A673 (cell line): Measurements from ENCODE around the gene MMP24. TPM values are rescaled to one million over a fixed set of nuclear protein-coding genes. Genes with fewer than 3 reads are reported as not detected.

Source experiments
- BruUV-seq: library from RNA; stranded (reverse); fragments of 400-500 nt; replicated peaks from 2 replicates; lab custom pipeline; 2021; lab: Mats Ljungman, UMichigan
- CTCF ChIA-PET: fragments of 300-600 bp; sonication (Branson Sonifier 250); formaldehyde crosslinking; loops from one replicate; lab custom pipeline; 2022; ENCODE audit warnings: antibody characterized with exemption; lab: Charles Lee
- POLR2A ChIA-PET: fragments of 300-600 bp; sonication (Branson Sonifier 250); formaldehyde crosslinking; loops from one replicate; lab custom pipeline; 2022; ENCODE audit warnings: antibody characterized with exemption; ENCODE audit not compliant: low non-redundant PET; lab: Charles Lee
- DNase-seq: peaks from one replicate; pipeline ENCODE4 v3.0.0-alpha.2; 2015; ENCODE audit warnings: low spot score
- H3K27ac ChIP-seq: fragments of 200-600 bp; sonication (generic); 2 replicates; pipeline ENCODE4 v1.5.1; 2016; ENCODE audit warnings: mixed run types, low read depth, mild to moderate bottlenecking, mixed read lengths, antibody characterized with exemption, low read length; ENCODE audit not compliant: poor library complexity, severe bottlenecking
- H3K27me3 ChIP-seq: fragments of 200-600 bp; sonication (generic); replicated peaks from 2 replicates; pipeline ENCODE4 v1.6.1; 2017; ENCODE audit warnings: mixed run types, low read depth, mild to moderate bottlenecking, mixed read lengths, antibody characterized with exemption, low read length; ENCODE audit not compliant: insufficient read depth, poor library complexity
- H3K36me3 ChIP-seq: fragments of 200-600 bp; sonication (generic); 2 replicates; pipeline ENCODE4 v1.6.1; 2016; ENCODE audit warnings: mixed run types, mild to moderate bottlenecking, mixed read lengths, antibody characterized with exemption, low read length; ENCODE audit not compliant: insufficient read depth, poor library complexity, severe bottlenecking
- H3K4me1 ChIP-seq: fragments of 200-600 bp; sonication (generic); 2 replicates; pipeline ENCODE4 v1.6.1; 2017; ENCODE audit warnings: mixed run types, mild to moderate bottlenecking, mixed read lengths, antibody characterized with exemption, low read length; ENCODE audit not compliant: insufficient read depth, poor library complexity, severe bottlenecking
- H3K4me3 ChIP-seq: fragments of 200-600 bp; sonication (generic); 2 replicates; pipeline ENCODE4 v1.5.1; 2016; ENCODE audit warnings: low read depth, mixed run types, mild to moderate bottlenecking, mixed read lengths, low read length; ENCODE audit not compliant: poor library complexity, severe bottlenecking
- H3K9me3 ChIP-seq: fragments of 200-600 bp; sonication (generic); 2 replicates; pipeline ENCODE4 v1.6.1; 2016; ENCODE audit warnings: mixed run types, low read depth, mild to moderate bottlenecking, mixed read lengths, antibody characterized with exemption, low read length; ENCODE audit not compliant: poor library complexity, severe bottlenecking
- EZH2 ChIP-seq: fragments of 200-600 bp; sonication (generic); IDR thresholded peaks from 2 replicates; pipeline ENCODE4 v1.6.1; 2017; ENCODE audit warnings: borderline replicate concordance, low read depth, mild to moderate bottlenecking, mixed read lengths, antibody characterized with exemption, low read length; ENCODE audit not compliant: poor library complexity, severe bottlenecking
- intact Hi-C: fragments of 100-400 bp; cut with micrococcal nuclease; formaldehyde crosslinking; loops from one replicate; pipeline ENCODE4 v1.10.0; 2022; ENCODE audit not compliant: unreplicated experiment
- total RNA-seq: library from RNA; stranded (reverse); gene quantifications from 2 replicates; pipeline ENCODE4 v1.2.3, GENCODE V29; 2021
- TF ChIP-seq, protein P1 (sequence below): fragments of 300-800, 200-600 bp; sonication (generic); conservative IDR thresholded peaks from 2 replicates; pipeline ENCODE4 v1.5.1; 2017; ENCODE audit warnings: low read depth, mild to moderate bottlenecking, antibody characterized with exemption, low read length, moderate library complexity, mixed read lengths

MMP24 gene
- total RNA-seq, 1 experiment from 2014 or later, result 0.11 TPM

DNA sequence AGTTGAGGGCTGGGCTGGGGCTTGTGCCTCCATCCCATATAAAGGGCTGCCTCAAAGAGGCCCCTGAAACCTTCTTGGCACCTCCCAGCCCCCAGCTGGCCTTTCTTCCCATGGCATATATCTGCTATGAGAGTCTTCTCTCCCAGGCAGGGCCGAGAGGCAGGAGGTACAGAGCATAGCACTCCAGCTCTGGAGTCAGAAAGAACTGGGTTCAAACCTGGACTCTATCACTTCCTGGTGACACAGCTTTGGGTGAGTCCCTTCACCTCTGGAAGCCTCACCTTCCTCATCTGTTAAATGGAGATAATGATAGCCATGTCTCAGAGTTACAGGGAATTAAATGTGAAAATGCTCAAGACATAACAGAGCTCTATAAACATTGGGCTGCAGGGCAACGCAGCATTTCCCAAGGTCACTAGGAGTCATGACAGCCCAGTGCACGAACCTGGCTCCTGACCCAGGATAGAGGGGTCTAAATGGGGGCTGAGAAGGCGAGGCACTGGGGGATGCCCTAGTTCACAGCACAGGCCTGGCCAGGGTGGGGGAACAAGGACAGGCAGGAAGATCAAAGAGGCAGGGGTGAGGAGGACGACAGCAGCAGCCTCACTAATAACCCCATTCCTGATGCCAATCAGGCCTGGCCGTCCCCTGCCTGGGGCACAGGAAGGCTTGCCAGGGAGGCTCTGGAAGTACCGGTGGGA is 63.8 kb downstream of the MMP24 start:
- no peaks in the 10 kb centered on the region for H3K27me3 ChIP-seq
- POLR2A ChIA-PET, result no interaction called here

DNA sequence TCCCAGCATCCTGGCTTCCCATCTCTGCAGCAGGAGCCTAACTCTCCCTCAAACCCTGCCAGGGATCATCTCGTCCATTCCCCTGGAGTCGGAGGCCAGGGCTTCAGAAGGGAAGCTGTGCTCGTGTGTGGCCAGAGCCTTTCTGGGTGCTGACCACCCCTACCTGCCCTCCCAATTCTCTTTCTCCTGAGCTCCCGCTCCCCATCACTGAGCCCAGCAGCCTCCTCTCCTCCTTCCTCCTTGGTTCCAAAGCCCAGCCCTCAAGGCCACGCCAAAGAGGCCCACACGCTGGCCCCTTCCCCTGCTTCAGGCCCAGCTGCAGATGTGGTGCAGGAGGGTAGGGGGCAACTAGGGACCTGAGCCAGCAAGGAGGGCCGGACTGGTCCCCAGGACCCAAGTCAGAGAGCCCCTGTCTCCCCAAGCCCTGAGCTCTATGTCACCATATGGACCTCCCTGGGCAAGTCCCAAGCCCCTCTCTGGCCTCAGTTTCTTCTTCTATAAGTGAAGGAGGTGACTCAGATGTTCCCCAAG is 64.5 kb downstream of the MMP24 start:
- ChIA-PET POLR2A (no interaction called here), CTCF (no interaction called here)
- Histone ChIP-seq H3K36me3 (no peaks in the 10 kb centered on the region), H3K27me3 (no peaks in the 10 kb centered on the region), H3K4me1 (no peaks in the 10 kb centered on the region), H3K4me3 (no peak overlapping the region), H3K27ac (no peak overlapping the region), H3K9me3 (no peaks in the 10 kb centered on the region)
- no peak for DNase-seq
- BruUV-seq, result no TSS peak
- no peak for TF ChIP-seq EZH2
- TF ChIP-seq, protein P1, sequence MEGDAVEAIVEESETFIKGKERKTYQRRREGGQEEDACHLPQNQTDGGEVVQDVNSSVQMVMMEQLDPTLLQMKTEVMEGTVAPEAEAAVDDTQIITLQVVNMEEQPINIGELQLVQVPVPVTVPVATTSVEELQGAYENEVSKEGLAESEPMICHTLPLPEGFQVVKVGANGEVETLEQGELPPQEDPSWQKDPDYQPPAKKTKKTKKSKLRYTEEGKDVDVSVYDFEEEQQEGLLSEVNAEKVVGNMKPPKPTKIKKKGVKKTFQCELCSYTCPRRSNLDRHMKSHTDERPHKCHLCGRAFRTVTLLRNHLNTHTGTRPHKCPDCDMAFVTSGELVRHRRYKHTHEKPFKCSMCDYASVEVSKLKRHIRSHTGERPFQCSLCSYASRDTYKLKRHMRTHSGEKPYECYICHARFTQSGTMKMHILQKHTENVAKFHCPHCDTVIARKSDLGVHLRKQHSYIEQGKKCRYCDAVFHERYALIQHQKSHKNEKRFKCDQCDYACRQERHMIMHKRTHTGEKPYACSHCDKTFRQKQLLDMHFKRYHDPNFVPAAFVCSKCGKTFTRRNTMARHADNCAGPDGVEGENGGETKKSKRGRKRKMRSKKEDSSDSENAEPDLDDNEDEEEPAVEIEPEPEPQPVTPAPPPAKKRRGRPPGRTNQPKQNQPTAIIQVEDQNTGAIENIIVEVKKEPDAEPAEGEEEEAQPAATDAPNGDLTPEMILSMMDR, result no peak
- intact Hi-C loops, result no loop called here

More for the DNA sequence above, 63.8 kb downstream of the MMP24 start:
- no peak overlapping the region for H3K27ac ChIP-seq
- no TSS peak for BruUV-seq
- intact Hi-C loops, result no loop called here
- CTCF ChIA-PET, result no interaction called here
- no peaks in the 10 kb centered on the region for H3K9me3 ChIP-seq
- no peaks in the 10 kb centered on the region for H3K36me3 ChIP-seq
- H3K4me1 ChIP-seq, result no peaks in the 10 kb centered on the region
- DNase-seq, result no peak
- TF ChIP-seq, protein P1, result no peak
- TF ChIP-seq EZH2, result no peak
- no peak overlapping the region for H3K4me3 ChIP-seq

DNA sequence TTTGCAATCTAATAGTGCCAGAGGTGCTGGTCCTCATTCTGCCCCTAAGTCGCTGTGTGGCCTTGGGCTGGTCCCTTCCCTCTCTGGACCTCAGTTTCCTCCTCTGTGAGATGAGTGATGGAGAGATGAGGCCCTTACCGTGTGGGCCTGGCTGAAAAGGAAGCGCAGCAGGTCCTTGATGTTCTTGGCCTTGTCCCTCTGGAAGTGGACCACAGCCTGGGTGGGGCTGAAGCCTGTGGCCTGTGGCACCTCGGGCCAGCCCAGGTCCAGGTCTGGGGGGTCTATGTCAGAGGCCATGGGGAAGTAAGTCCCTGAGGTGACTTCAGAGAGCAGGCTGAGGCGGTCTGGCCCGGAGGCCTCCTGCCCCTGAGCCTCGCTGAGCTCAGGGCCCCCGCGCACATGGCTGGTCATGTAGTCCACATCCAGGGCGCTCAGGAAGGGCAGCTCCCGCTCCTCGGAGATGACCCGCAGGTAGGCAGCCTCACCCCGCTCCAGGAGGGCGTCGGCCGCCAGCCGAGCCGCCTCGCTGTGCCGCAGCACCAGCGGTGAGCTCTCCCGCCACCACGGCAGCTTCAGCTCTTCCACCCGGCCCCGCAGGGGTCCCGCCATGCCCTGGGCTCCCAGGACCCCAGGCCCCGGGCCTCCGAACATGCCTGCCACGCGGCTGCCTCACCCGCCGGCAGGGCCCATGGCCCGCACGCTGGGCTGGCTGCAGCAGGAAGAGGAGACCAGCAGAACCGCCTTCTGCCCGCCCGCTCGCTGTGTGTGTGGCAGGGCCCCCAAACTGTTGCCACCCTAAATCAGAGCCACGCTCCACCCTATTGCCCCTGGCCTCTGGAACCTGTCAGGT is 65.4 kb downstream of the MMP24 start, which contains the start of gene FAM83C:
FAM83C (minus strand) TSS at position 772 of the 850 bp plus-strand sequence; CDS start at position 651, 121 bp downstream.
- CTCF ChIA-PET, result no interaction called here
- Histone ChIP-seq H3K27me3 (no peaks in the 10 kb centered on the region), H3K9me3 (no peaks in the 10 kb centered on the region), H3K4me1 (no peaks in the 10 kb centered on the region), H3K36me3 (no peaks in the 10 kb centered on the region), H3K27ac (no peak within 1 kb of the TSS), H3K4me3 (no peak within 1 kb of the TSS)
- POLR2A ChIA-PET, result no interaction called here
- DNase-seq, result no peak
- no TSS peak for BruUV-seq
- TF ChIP-seq EZH2, result no peak
- TF ChIP-seq, protein P1, result no peak
- intact Hi-C loops, result no loop called here
